Measurements from ENCODE around the gene UNC13A.

UNC13A gene

DNA sequence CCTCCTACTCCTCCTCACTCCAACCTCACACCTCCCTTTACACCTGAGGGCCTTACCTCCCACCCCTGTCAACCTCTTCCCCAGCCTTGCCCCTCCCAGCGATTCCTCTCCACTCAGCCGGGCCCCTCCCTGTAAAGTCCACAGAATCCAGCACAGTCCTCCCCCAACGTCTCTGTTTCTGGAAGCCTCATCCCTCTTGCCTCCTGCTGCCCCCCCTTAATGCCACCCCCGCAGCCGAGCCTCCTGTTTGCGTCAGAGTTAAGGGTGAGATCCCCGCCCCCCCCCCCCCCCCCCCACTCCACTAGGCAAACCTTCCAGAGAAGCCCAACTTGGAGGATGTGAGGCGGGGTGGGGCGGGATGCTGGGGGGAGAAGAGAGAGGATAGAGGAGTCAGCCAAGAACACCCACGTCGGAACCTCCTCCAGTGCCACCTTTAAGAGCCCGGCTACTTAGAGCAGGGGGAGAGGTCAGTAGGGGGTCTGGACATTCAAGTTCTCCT, 2.1 kb downstream of the UNC13A start:
- H3K9ac ChIP-seq (ENCODE audit: insufficient read length, low read depth) = peak overlapping the region; percentile 76
- no peak for DNase-seq (ENCODE audit: low read depth, low spot score)
- H3K27me3 ChIP-seq (ENCODE audit: insufficient read depth, insufficient read length) = no peaks in the 10 kb centered on the region
- no peak for TF ChIP-seq YY1 (IDR thresholded peaks at IDR 0.05; ENCODE audit: insufficient read depth, insufficient read length)
- TF ChIP-seq SUZ12 (IDR thresholded peaks at IDR 0.05; ENCODE audit: extremely low read depth, insufficient read depth, insufficient read length) = no peak
- peaks cover 18% of the 10 kb centered on the region for H3K4me1 ChIP-seq (ENCODE audit: insufficient read depth, insufficient read length)
- H3K9me3 ChIP-seq (ENCODE audit: insufficient read depth, low read length) = no peaks in the 10 kb centered on the region
- no peaks in the 10 kb centered on the region for H3K36me3 ChIP-seq (ENCODE audit: insufficient read depth, insufficient read length, low read length)
- H3K4me3 ChIP-seq (ENCODE audit: insufficient read length, low read depth) = peak overlapping the region; percentile 55

DNA sequence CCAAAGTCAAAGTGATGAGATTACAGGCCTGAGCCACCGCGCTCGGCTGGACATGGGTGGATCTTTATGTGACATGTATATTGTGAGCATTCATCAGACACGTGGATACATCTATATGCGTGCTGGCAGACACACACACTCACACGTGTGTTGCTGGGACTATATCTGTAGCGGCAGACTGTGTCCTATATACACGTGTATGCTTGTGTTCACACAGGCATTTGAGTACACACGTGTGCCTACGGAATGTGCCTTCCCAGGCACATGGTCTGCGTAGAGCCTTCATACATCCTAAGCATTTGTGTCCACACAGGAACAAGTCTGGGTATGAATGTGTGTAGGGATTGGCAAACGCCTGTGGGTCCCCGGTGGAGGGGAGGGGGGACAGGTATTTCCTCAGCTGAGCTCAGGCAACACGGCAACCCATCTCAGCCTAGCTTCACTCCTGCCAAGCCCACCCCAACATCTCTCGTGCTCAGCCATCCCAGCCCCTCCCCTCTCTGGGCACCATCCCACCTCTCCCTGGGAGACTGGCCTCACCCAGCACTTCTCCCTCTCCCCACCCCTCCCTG, 2.6 kb downstream of the UNC13A start:
- Histone ChIP-seq H3K36me3 (ENCODE audit: insufficient read depth, insufficient read length, low read length) (no peaks in the 10 kb centered on the region), H3K27me3 (ENCODE audit: insufficient read depth, insufficient read length) (no peaks in the 10 kb centered on the region), H3K9me3 (ENCODE audit: insufficient read depth, low read length) (no peaks in the 10 kb centered on the region), H3K4me1 (ENCODE audit: insufficient read depth, insufficient read length) (peaks cover 18% of the 10 kb centered on the region), H3K4me3 (ENCODE audit: insufficient read length, low read depth) (peak overlapping the region; percentile 21), H3K9ac (ENCODE audit: insufficient read length, low read depth) (peak overlapping the region; percentile 44)
- DNase-seq (ENCODE audit: low read depth, low spot score) = no peak
- TF ChIP-seq ZNF274 (IDR thresholded peaks at IDR 0.05; ENCODE audit: low read depth, low read length) (no peak), YY1 (IDR thresholded peaks at IDR 0.05; ENCODE audit: insufficient read depth, insufficient read length) (no peak), SUZ12 (IDR thresholded peaks at IDR 0.05; ENCODE audit: extremely low read depth, insufficient read depth, insufficient read length) (no peak)

DNA sequence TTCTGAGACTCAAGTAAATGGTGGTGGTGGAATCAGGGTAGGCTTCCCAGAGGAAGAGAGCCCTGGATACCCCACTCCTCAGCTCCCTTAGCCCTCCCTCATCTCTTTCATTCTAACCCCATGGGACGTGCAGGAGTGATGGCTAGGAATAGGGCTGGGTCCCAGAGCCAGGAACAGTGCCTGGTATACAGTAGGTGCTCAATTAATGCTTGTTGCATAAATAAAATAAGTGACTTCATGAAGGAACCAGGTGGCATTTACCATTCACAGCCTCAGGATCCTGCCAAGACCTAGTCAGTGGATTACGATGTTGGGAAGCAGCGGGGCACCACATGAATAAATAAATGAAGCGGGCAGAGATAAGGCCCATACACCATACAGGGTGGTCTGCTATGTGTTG, 3.9 kb downstream of the UNC13A start:
- Histone ChIP-seq H3K4me1 (ENCODE audit: insufficient read depth, insufficient read length) (peaks cover 26% of the 10 kb centered on the region), H3K9ac (ENCODE audit: insufficient read length, low read depth) (no peak overlapping the region), H3K36me3 (ENCODE audit: insufficient read depth, insufficient read length, low read length) (no peaks in the 10 kb centered on the region), H3K9me3 (ENCODE audit: insufficient read depth, low read length) (no peaks in the 10 kb centered on the region), H3K27me3 (ENCODE audit: insufficient read depth, insufficient read length) (no peaks in the 10 kb centered on the region), H3K4me3 (ENCODE audit: insufficient read length, low read depth) (no peak overlapping the region)
- TF ChIP-seq SUZ12 (IDR thresholded peaks at IDR 0.05; ENCODE audit: extremely low read depth, insufficient read depth, insufficient read length) = no peak
- no peak for TF ChIP-seq ZNF274 (IDR thresholded peaks at IDR 0.05; ENCODE audit: low read depth, low read length)
- TF ChIP-seq YY1 (IDR thresholded peaks at IDR 0.05; ENCODE audit: insufficient read depth, insufficient read length) = no peak
- no peak for DNase-seq (ENCODE audit: low read depth, low spot score)

DNA sequence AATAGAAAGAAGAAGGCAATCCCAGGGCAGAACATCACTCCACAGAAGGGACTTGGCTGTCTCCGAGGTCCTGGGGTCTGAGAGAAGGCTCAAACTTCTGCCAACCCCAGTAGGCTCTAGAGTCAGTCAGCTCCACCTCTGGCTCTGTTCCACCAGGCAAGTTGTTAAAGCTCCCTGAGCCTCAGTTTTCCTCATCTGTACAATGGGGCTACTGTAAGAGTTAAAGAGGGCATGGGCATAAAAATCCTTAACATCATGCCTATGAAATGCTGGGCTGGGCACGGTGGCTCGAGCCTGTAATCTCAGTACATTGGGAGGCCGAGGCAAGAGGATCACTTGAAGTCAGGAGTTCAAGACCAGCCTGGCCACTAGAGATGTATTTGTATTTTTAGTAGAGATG, 5.1 kb downstream of the UNC13A start:
- TF ChIP-seq SUZ12 (IDR thresholded peaks at IDR 0.05; ENCODE audit: extremely low read depth, insufficient read depth, insufficient read length) = no peak
- TF ChIP-seq YY1 (IDR thresholded peaks at IDR 0.05; ENCODE audit: insufficient read depth, insufficient read length) = no peak
- no peak for TF ChIP-seq ZNF274 (IDR thresholded peaks at IDR 0.05; ENCODE audit: low read depth, low read length)
- H3K27me3 ChIP-seq (ENCODE audit: insufficient read depth, insufficient read length) = no peaks in the 10 kb centered on the region
- H3K9ac ChIP-seq (ENCODE audit: insufficient read length, low read depth) = no peak overlapping the region

DNA sequence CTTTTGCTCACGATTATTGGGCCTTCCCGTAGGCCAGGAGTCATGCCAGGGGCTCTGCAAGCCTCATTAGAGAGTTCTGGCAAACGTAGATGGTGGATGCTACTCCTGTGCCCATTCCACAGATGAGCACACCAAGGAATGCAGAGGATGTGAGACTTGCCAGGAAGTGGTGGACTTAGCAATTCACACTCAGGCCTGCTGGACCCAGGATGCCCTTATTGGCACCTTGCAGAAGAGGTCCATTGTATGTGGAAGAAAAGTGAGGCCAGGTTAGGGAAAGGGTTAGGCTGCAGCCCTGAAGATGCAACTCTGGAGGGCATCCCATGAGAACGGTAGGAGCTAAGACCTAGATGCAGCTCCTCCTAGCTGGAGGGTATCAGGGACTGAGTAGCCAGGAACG, 5.9 kb downstream of the UNC13A start:
- TF ChIP-seq YY1 (IDR thresholded peaks at IDR 0.05; ENCODE audit: insufficient read depth, insufficient read length) (no peak), SUZ12 (IDR thresholded peaks at IDR 0.05; ENCODE audit: extremely low read depth, insufficient read depth, insufficient read length) (no peak), ZNF274 (IDR thresholded peaks at IDR 0.05; ENCODE audit: low read depth, low read length) (no peak)
- H3K4me1 ChIP-seq (ENCODE audit: insufficient read depth, insufficient read length) = peaks cover 25% of the 10 kb centered on the region
- H3K27me3 ChIP-seq (ENCODE audit: insufficient read depth, insufficient read length) = no peaks in the 10 kb centered on the region
- no peak overlapping the region for H3K4me3 ChIP-seq (ENCODE audit: insufficient read length, low read depth)
- no peak overlapping the region for H3K9ac ChIP-seq (ENCODE audit: insufficient read length, low read depth)
- H3K36me3 ChIP-seq (ENCODE audit: insufficient read depth, insufficient read length, low read length) = no peaks in the 10 kb centered on the region
- no peaks in the 10 kb centered on the region for H3K9me3 ChIP-seq (ENCODE audit: insufficient read depth, low read length)
- no peak for DNase-seq (ENCODE audit: low read depth, low spot score)

More for the DNA sequence above, 5.1 kb downstream of the UNC13A start:
- peaks cover 23% of the 10 kb centered on the region for H3K4me1 ChIP-seq (ENCODE audit: insufficient read depth, insufficient read length)
- no peaks in the 10 kb centered on the region for H3K36me3 ChIP-seq (ENCODE audit: insufficient read depth, insufficient read length, low read length)
- DNase-seq (ENCODE audit: low read depth, low spot score) = no peak
- H3K4me3 ChIP-seq (ENCODE audit: insufficient read length, low read depth) = no peak overlapping the region
- no peaks in the 10 kb centered on the region for H3K9me3 ChIP-seq (ENCODE audit: insufficient read depth, low read length)

DNA sequence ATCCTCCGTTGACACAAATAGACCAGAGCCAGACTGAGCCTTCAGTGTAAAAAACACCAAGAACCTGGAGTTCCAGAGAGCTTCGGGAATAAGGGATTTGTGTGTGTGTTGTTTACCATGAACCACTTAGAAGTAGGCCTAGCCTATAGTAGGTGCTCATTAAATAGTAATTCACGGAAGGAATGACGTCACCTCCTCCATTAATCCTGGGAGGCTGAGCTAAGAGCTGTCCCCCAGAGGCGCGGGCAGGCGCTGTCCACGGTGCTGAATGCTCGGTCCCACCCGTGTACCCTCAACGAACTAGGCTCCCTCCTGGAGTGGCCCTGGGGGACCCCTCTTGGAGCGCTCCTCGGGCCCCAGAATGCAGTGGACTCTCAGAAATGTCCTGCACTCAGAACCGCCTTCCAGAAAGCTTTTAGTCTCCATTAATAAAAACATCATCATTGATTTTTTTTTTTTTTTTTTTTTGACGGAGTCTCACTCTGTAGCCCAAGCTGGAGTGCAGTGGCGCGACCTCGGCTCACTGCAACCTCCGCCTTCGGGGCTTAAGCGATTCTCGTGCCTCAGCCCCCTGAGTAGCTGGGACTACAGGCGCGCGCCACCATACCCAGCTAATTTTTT, 6.5 kb downstream of the UNC13A start:
- TF ChIP-seq YY1 (IDR thresholded peaks at IDR 0.05; ENCODE audit: insufficient read depth, insufficient read length) (no peak), ZNF274 (IDR thresholded peaks at IDR 0.05; ENCODE audit: low read depth, low read length) (no peak), SUZ12 (IDR thresholded peaks at IDR 0.05; ENCODE audit: extremely low read depth, insufficient read depth, insufficient read length) (no peak)
- no peak for DNase-seq (ENCODE audit: low read depth, low spot score)
- Histone ChIP-seq H3K4me1 (ENCODE audit: insufficient read depth, insufficient read length) (peaks cover 23% of the 10 kb centered on the region), H3K9ac (ENCODE audit: insufficient read length, low read depth) (no peak overlapping the region), H3K9me3 (ENCODE audit: insufficient read depth, low read length) (no peaks in the 10 kb centered on the region), H3K27me3 (ENCODE audit: insufficient read depth, insufficient read length) (no peaks in the 10 kb centered on the region), H3K36me3 (ENCODE audit: insufficient read depth, insufficient read length, low read length) (no peaks in the 10 kb centered on the region), H3K4me3 (ENCODE audit: insufficient read length, low read depth) (no peak overlapping the region)

DNA sequence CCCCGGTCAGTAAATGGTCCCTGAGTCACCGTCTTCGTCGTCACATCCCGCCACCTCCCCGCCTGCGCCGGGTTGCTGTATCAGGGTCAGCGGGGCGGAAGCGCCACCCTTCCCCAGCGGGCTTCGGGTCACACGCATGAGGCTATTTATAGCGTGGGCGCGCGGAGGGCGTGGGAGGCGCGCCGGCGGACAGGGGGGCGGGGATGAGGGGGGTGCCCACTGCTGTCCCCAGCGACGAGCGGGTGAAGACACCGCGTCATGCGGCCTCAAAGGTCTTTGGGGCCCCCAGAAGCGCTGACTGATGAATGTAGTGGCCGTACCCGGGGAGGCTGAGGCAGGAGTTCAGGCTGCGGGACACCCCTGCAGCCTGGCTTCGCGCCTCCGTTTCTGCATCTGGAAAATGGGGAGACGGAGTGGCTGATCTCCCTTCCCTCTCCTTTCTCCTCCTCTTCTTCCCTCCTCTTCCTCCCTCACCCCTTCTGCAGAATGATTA, 7.9 kb downstream of the UNC13A start:
- Histone ChIP-seq H3K4me1 (ENCODE audit: insufficient read depth, insufficient read length) (peaks cover 17% of the 10 kb centered on the region), H3K27me3 (ENCODE audit: insufficient read depth, insufficient read length) (no peaks in the 10 kb centered on the region), H3K9ac (ENCODE audit: insufficient read length, low read depth) (no peak overlapping the region), H3K9me3 (ENCODE audit: insufficient read depth, low read length) (no peaks in the 10 kb centered on the region), H3K4me3 (ENCODE audit: insufficient read length, low read depth) (no peak overlapping the region), H3K36me3 (ENCODE audit: insufficient read depth, insufficient read length, low read length) (no peaks in the 10 kb centered on the region)
- DNase-seq (ENCODE audit: low read depth, low spot score) = no peak
- no peak for TF ChIP-seq YY1 (IDR thresholded peaks at IDR 0.05; ENCODE audit: insufficient read depth, insufficient read length)
- no peak for TF ChIP-seq ZNF274 (IDR thresholded peaks at IDR 0.05; ENCODE audit: low read depth, low read length)
- TF ChIP-seq SUZ12 (IDR thresholded peaks at IDR 0.05; ENCODE audit: extremely low read depth, insufficient read depth, insufficient read length) = no peak
